ENCODE data around the gene RGPD3. TPM values are rescaled to one million over a fixed set of nuclear protein-coding genes. Genes with fewer than 3 reads are reported as not detected.

RGPD3 gene
- polyA plus RNA-seq, 10 donors, result 0.07 to 0.28 (median 0.17) TPM; not detected in 2

DNA sequence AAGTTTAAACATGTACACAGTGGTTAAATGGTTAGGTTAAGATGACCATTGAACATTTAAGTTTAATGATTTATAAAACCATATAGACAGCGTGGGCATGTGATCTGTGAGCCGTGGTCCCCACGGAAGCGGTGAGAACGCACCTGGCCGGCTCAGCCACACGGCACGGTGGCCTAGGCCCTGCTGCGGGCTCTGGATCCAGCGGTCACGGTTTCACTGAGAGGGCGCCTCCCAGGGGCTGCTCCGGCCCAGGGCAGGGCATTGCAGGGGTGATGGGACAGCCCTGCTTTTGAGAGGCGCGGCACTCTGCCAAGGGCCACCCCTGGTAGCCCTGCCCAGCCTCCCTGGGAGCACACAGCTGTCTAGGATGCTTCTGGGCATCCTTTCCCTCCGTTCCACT lies 124.9 kb downstream of the RGPD3 start:
- no peak for DNase-seq

DNA sequence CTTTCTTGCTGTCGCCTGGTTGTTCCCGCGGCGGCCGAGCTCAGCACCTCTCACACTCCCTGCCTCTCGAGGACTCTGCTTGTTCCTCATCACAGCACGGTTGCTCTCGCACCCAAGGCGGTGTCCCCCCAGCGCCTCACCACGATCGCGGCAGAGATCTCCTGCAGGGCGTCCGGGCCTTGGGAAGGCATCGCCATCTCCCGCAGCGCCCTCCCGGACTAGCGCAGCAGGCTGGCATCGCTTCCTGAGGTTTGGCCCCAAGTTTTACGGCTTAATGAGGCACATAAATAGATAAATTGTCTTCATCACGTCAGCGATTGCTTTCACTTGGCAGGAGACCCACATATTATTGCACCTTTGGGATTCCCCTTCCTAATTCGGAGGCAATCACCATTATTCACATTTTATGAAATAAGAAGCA lies 125.4 kb downstream of the RGPD3 start:
- DNase-seq, result no peak

- DNase-seq, result no peak
Measured at GRCh38 chr2:106341666-106342065, 126.5 kb downstream of the RGPD3 start.

Other genes with a start within 250 kb of the RGPD3 start
- gene CD8B2, start 19.0 kb upstream of the RGPD3 start, polyA plus RNA-seq (ENCODE audit: insufficient read length in 10 of 10), result under 1 TPM in 7 of 10 donors, not detected in 3; 0.04 to 0.12 (median 0.09) TPM

Data from muscle of back (tissue), 11 donors.